AG04450 (cell line): ENCODE results near the gene MAGEA8. TPM values are rescaled to one million over a fixed set of nuclear protein-coding genes. Genes with fewer than 3 reads are reported as not detected.
"Not testable (repeated sequence)": the region's sequence is repeated elsewhere in the genome, so short reads cannot be mapped to it uniquely, and the experiment has no call there.

ENCODE experiments used
- CTCF ChIA-PET: fragments of 300-600, 350-600 bp; formaldehyde crosslinking; extraction: SDS; loops from one replicate; lab custom pipeline; 2022; ENCODE audit warnings: antibody characterized with exemption, inconsistent platforms; lab: Charles Lee
- POLR2A ChIA-PET: fragments of 350-600 bp; formaldehyde crosslinking; extraction: SDS; loops from one replicate; lab custom pipeline; 2021; ENCODE audit warnings: antibody characterized with exemption, inconsistent platforms; lab: Yijun Ruan, JAX
- DNase-seq: peaks from one replicate; pipeline ENCODE4 v3.0.0-alpha.2; 2011; ENCODE audit warnings: low read depth, low spot score
- H3K27ac ChIP-seq: one replicate; pipeline ENCODE4 v1.5.1; 2012; ENCODE audit warnings: low read depth, low read length, control low read depth
- H3K27me3 ChIP-seq: one replicate; pipeline ENCODE4 v1.6.0; 2012; ENCODE audit warnings: low read length; ENCODE audit not compliant: control insufficient read depth, insufficient read depth
- H3K4me3 ChIP-seq: 2 replicates; pipeline ENCODE4 v1.5.1; 2011; ENCODE audit warnings: mild to moderate bottlenecking, low read depth, low read length, control low read depth
- H3K9me3 ChIP-seq: 2 replicates; pipeline ENCODE4 v1.5.1; 2012; ENCODE audit warnings: low read length; ENCODE audit not compliant: control insufficient read depth, insufficient read depth
- polyA minus RNA-seq: library from RNA; depleted of rRNA, polyadenylated mRNA; stranded (reverse); fragments of >200 nt; gene quantifications from 2 replicates; pipeline ENCODE4 v1.2.3, GENCODE V29; 2011; rRNA and poly(A)+ RNA removed
- polyA plus RNA-seq: library from polyadenylated mRNA; depleted of rRNA; stranded (reverse); fragments of >200 nt; gene quantifications from 2 replicates; pipeline ENCODE4 v1.2.3, GENCODE V29; 2011; rRNA removed
- TF ChIP-seq, protein P1 (sequence below): IDR thresholded peaks from 2 replicates; pipeline ENCODE4 v1.5.1; 2011; ENCODE audit warnings: low read depth, low read length, control low read depth, inconsistent platforms

The MAGEA8 gene
- not detected in 2 replicates for polyA plus RNA-seq
- not detected in 2 replicates for polyA minus RNA-seq

- ChIA-PET CTCF (no interaction called here), POLR2A (no interaction called here)
- TF ChIP-seq, protein P1, sequence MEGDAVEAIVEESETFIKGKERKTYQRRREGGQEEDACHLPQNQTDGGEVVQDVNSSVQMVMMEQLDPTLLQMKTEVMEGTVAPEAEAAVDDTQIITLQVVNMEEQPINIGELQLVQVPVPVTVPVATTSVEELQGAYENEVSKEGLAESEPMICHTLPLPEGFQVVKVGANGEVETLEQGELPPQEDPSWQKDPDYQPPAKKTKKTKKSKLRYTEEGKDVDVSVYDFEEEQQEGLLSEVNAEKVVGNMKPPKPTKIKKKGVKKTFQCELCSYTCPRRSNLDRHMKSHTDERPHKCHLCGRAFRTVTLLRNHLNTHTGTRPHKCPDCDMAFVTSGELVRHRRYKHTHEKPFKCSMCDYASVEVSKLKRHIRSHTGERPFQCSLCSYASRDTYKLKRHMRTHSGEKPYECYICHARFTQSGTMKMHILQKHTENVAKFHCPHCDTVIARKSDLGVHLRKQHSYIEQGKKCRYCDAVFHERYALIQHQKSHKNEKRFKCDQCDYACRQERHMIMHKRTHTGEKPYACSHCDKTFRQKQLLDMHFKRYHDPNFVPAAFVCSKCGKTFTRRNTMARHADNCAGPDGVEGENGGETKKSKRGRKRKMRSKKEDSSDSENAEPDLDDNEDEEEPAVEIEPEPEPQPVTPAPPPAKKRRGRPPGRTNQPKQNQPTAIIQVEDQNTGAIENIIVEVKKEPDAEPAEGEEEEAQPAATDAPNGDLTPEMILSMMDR, result no peak
- Histone ChIP-seq H3K27me3 (no peaks in the 10 kb centered on the region), H3K27ac (no peak within 1 kb of the TSS), H3K4me3 (no peak within 1 kb of the TSS), H3K9me3 (no peaks in the 10 kb centered on the region)
- no peak for DNase-seq
Observed at GRCh38 chrX:149881081-149881711, at the start of gene MAGEA8. TSS of gene MAGEA8 (plus strand) at chrX:149881183. CDS start at chrX:149884273, 3,090 bp downstream.

DNA sequence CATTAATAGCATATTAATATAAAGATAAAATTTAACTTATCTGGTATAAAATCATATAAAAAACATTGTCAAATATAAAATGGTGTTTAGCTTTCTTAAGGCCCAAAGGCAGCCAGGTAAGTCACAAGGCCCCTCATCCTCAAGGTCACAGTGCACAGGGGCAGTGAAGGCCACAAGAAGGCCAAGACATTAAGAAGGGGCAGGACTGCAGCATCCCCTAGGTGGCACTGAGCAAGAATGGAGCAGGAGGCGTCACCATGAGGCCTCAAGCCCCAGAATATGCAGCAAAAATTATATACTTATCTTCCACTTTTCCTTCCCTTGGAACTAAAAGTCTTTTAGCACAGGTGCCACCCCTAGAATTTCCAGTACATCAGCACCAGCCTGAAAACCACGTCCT lies 49.5 kb upstream of the MAGEA8 start:
- H3K9me3 ChIP-seq, result no peaks in the 10 kb centered on the region
- TF ChIP-seq, protein P1, result no peak
- DNase-seq, result no peak
- H3K27ac ChIP-seq, result no peak overlapping the region
- CTCF ChIA-PET, result no interaction called here
- POLR2A ChIA-PET, result no interaction called here
- no peak overlapping the region for H3K4me3 ChIP-seq
- H3K27me3 ChIP-seq, result no peaks in the 10 kb centered on the region

GRCh38 chrX:149836728-149837127 lies 44.3 kb upstream of the MAGEA8 start:
- H3K27me3 ChIP-seq, H3K27ac ChIP-seq, POLR2A ChIA-PET, DNase-seq, H3K4me3 ChIP-seq, H3K9me3 ChIP-seq, CTCF ChIA-PET: not testable (repeated sequence)

DNA sequence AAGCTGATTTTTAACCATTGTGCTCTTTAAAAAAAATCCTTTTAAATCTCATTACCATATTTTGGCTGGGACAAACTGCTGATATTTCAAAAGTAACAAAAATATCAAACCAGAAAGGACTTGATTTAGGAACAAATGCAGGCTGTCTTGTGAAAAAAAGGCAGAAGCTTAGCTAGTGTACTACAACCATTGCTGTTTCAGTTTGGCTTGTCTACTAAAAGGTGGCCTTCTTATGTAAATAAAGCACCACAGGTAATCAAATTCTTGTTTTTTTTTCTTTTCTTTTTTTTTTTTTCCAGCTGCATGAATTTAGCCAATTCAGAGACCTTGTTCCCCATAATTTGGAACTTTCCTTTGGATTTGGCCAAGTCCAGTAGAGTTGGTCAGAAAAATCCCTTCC lies 43.8 kb upstream of the MAGEA8 start:
- TF ChIP-seq, protein P1, result no peak
- Histone ChIP-seq H3K4me3 (no peak overlapping the region), H3K9me3 (no peaks in the 10 kb centered on the region), H3K27ac (no peak overlapping the region), H3K27me3 (no peaks in the 10 kb centered on the region)
- POLR2A ChIA-PET, result no interaction called here
- no peak for DNase-seq
- CTCF ChIA-PET, result no interaction called here

DNA sequence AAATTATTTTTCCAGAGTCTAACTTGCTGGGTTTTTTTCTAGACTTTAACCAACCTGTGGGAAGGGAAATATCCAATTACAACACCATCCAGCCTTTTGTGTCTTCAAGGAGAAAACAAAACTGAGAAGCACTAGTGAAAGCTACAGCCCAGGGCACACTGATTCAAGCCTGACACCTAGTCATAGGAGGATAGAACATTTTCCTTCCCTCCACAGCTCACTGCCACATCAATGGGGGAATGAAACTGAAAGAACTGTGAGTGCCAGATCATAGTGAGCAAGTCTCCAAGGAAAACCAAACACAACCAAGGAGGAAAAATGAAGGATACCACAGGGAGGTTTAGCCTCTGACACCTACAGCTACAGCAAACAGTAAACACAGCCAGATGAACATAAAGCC lies 43.3 kb upstream of the MAGEA8 start:
- TF ChIP-seq, protein P1, result no peak
- POLR2A ChIA-PET, result no interaction called here
- Histone ChIP-seq H3K9me3 (no peaks in the 10 kb centered on the region), H3K27me3 (no peaks in the 10 kb centered on the region), H3K27ac (no peak overlapping the region), H3K4me3 (no peak overlapping the region)
- CTCF ChIA-PET, result no interaction called here
- no peak for DNase-seq
